Stimulated activated CD4-positive, alpha-beta T cell treated with anti-CD3 and anti-CD28 coated beads, Interleukin-15, amount 100 ng/mL, for 24 hours (primary cell): Measurements from ENCODE around the gene MEN1.

Experiments used
- DNase-seq: peaks from one replicate; pipeline ENCODE4 v3.0.0-alpha.2; 2020

The MEN1 gene

GRCh38 chr11:64801158-64801464, 9.2 kb downstream of the MEN1 start:
- DNase-seq = no peak

GRCh38 chr11:64800303-64801157, 9.8 kb downstream of the MEN1 start:
- no peak for DNase-seq

- no peak for DNase-seq
Observed at GRCh38 chr11:64799623-64800302, 10.6 kb downstream of the MEN1 start.

- DNase-seq = no peak
Observed at GRCh38 chr11:64799256-64799622, 11.1 kb downstream of the MEN1 start.

GRCh38 chr11:64796757-64797541, 13.4 kb downstream of the MEN1 start:
- DNase-seq = no peak

- DNase-seq = no peak
Observed at GRCh38 chr11:64796047-64796756, 14.1 kb downstream of the MEN1 start.

- DNase-seq = no peak
Observed at GRCh38 chr11:64794526-64794925, 15.8 kb downstream of the MEN1 start.

- no peak for DNase-seq
Observed at GRCh38 chr11:64793271-64794160, 16.8 kb downstream of the MEN1 start.

- DNase-seq = no peak
Observed at GRCh38 chr11:64792482-64792881, 17.9 kb downstream of the MEN1 start.

- no peak for DNase-seq
Observed at GRCh38 chr11:64791781-64792291, 18.5 kb downstream of the MEN1 start.

- DNase-seq = no peak
Observed at GRCh38 chr11:64790205-64791095, 19.9 kb downstream of the MEN1 start.

- no peak for DNase-seq
Observed at GRCh38 chr11:64789331-64790204, 20.8 kb downstream of the MEN1 start.

GRCh38 chr11:64788321-64789215, 21.8 kb downstream of the MEN1 start:
- DNase-seq = no peak

GRCh38 chr11:64787526-64788320, 22.6 kb downstream of the MEN1 start:
- DNase-seq = peak; percentile 72

- DNase-seq = no peak
Observed at GRCh38 chr11:64786308-64786707, 24.0 kb downstream of the MEN1 start.

GRCh38 chr11:64784813-64785581, 25.4 kb downstream of the MEN1 start:
- no peak for DNase-seq
